Measurements from ENCODE around the gene TLE3. TPM values are rescaled to one million over a fixed set of nuclear protein-coding genes. Genes with fewer than 3 reads are reported as not detected.
A peak's percentile ranks its signal among the peaks of the same experiment; 100 is the strongest.

TLE3 gene
- total and polyA plus RNA-seq, 2 experiments from 2014 or later, result 21.2 to 45.9 TPM

GRCh38 chr15:70125605-70126004 lies 27.9 kb upstream of the TLE3 start:
- H3K79me2 ChIP-seq, result no peaks in the 10 kb centered on the region
- no peaks in the 10 kb centered on the region for H3K27me3 ChIP-seq
- DNase-seq (ENCODE audit: low spot score), result no peak
- H3K27ac ChIP-seq, result no peak overlapping the region
- H3K9me2 ChIP-seq (replicated peaks; ENCODE audit: insufficient read depth), result no peaks in the 10 kb centered on the region
- H3K4me3 ChIP-seq, result no peak overlapping the region
- H4K20me1 ChIP-seq (ENCODE audit: insufficient read depth, poor library complexity, severe bottlenecking), result no peaks in the 10 kb centered on the region
- no peak overlapping the region for H2AFZ ChIP-seq
- WGBS (ENCODE audit: low lambda C conversion rate, missing lambda C conversion rate), result 80% methylated on average over 5 of the region's 5 CpGs
- peaks cover 11% of the 10 kb centered on the region for H3K4me1 ChIP-seq (ENCODE audit: insufficient read depth)
- H3K4me2 ChIP-seq, result no peak overlapping the region
- H3K9me3 ChIP-seq (ENCODE audit: low read depth), result no peaks in the 10 kb centered on the region
- no peaks in the 10 kb centered on the region for H3K36me3 ChIP-seq (replicated peaks; ENCODE audit: insufficient read depth, low read depth)
- no peak for TF ChIP-seq EZH2phosphoT487 (IDR thresholded peaks at IDR 0.05; ENCODE audit: low read depth, severe bottlenecking, unreplicated experiment)
- TF ChIP-seq EZH2 (IDR thresholded peaks at IDR 0.05; ENCODE audit: borderline replicate concordance), result no peak
- TF ChIP-seq CTCF (IDR thresholded peaks at IDR 0.05; ENCODE audit: poor library complexity), result no peak

DNA sequence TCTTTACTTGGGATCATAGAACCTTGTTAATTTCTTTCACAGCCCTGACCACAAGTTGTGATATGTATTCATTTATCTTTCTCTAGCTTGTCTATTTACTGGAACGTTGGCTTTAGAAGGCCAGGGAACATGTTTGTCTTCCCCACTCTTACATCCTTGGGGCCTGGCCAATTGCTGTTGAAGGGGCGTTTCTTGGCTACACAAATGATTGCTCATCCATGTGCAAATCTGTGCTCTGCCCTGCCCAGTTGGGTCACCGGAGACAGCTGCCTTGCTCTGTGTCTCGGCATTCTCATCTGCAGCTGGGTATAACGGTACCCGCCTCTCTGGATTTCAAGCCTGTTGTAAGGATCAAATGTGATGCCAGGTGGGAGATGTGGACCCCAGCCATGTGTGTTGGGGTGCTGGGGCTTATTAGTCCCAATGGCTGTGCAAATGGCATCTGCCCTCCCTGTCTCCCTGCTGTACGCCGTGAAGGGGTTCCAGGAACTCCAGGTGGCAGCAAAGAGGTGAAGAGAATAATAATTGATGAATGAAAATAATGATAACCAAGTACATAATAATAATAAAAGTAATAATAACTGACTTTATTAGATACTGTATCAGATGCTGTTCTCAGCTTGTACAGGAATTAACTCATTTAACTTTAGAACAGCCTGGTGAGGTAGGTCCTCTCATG lies 24.0 kb upstream of the TLE3 start:
- H3K27me3 ChIP-seq, result no peaks in the 10 kb centered on the region
- no peak overlapping the region for H2AFZ ChIP-seq
- no peaks in the 10 kb centered on the region for H3K79me2 ChIP-seq
- no peaks in the 10 kb centered on the region for H4K20me1 ChIP-seq (ENCODE audit: insufficient read depth, poor library complexity, severe bottlenecking)
- no peaks in the 10 kb centered on the region for H3K9me3 ChIP-seq (ENCODE audit: low read depth)
- no peaks in the 10 kb centered on the region for H3K9me2 ChIP-seq (replicated peaks; ENCODE audit: insufficient read depth)
- no peak overlapping the region for H3K27ac ChIP-seq
- 60% methylated on average over 8 of the region's 8 CpGs for WGBS (ENCODE audit: low lambda C conversion rate, missing lambda C conversion rate)
- no peak overlapping the region for H3K4me2 ChIP-seq
- peaks cover 11% of the 10 kb centered on the region for H3K4me1 ChIP-seq (ENCODE audit: insufficient read depth)
- H3K4me3 ChIP-seq, result no peak overlapping the region
- no peak for TF ChIP-seq EZH2phosphoT487 (IDR thresholded peaks at IDR 0.05; ENCODE audit: low read depth, severe bottlenecking, unreplicated experiment)
- TF ChIP-seq CTCF (IDR thresholded peaks at IDR 0.05; ENCODE audit: poor library complexity), result peak; percentile 3
- H3K36me3 ChIP-seq (replicated peaks; ENCODE audit: insufficient read depth, low read depth), result no peaks in the 10 kb centered on the region
- peak; percentile 75 for DNase-seq (ENCODE audit: low spot score)

GRCh38 chr15:70120958-70121623 lies 23.4 kb upstream of the TLE3 start:
- no peaks in the 10 kb centered on the region for H3K36me3 ChIP-seq (replicated peaks; ENCODE audit: insufficient read depth, low read depth)
- no peak overlapping the region for H3K4me3 ChIP-seq
- H3K9me2 ChIP-seq (replicated peaks; ENCODE audit: insufficient read depth), result no peaks in the 10 kb centered on the region
- peak overlapping the region; percentile 33 for H3K27ac ChIP-seq
- peaks cover 11% of the 10 kb centered on the region for H3K4me1 ChIP-seq (ENCODE audit: insufficient read depth)
- no peak overlapping the region for H3K4me2 ChIP-seq
- WGBS (ENCODE audit: low lambda C conversion rate, missing lambda C conversion rate), result 76% methylated on average over 10 of the region's 10 CpGs
- H2AFZ ChIP-seq, result no peak overlapping the region
- DNase-seq (ENCODE audit: low spot score), result no peak
- H3K9me3 ChIP-seq (ENCODE audit: low read depth), result no peaks in the 10 kb centered on the region
- H4K20me1 ChIP-seq (ENCODE audit: insufficient read depth, poor library complexity, severe bottlenecking), result no peaks in the 10 kb centered on the region
- H3K27me3 ChIP-seq, result no peaks in the 10 kb centered on the region
- no peaks in the 10 kb centered on the region for H3K79me2 ChIP-seq
- TF ChIP-seq CTCF (IDR thresholded peaks at IDR 0.05; ENCODE audit: poor library complexity) (no peak), EZH2 (IDR thresholded peaks at IDR 0.05; ENCODE audit: borderline replicate concordance) (no peak), EZH2phosphoT487 (IDR thresholded peaks at IDR 0.05; ENCODE audit: low read depth, severe bottlenecking, unreplicated experiment) (no peak)

Measured in hepatocyte (in vitro differentiated cells).